Endodermal cell (in vitro differentiated cells): ENCODE measurements around the gene EVI5L. TPM values are rescaled to one million over a fixed set of nuclear protein-coding genes. Genes with fewer than 3 reads are reported as not detected.

Source experiments
- DNase-seq: peaks from one replicate; pipeline ENCODE4 v3.0.0-alpha.2; 2017
- H3K27ac ChIP-seq: 2 replicates; pipeline ENCODE4 v1.5.1; 2013; ENCODE audit warnings: mild to moderate bottlenecking, low read depth, low read length, moderate library complexity
- H3K27me3 ChIP-seq: 2 replicates; pipeline ENCODE4 v1.6.1; 2013; ENCODE audit warnings: mild to moderate bottlenecking, low read length, moderate library complexity; ENCODE audit not compliant: insufficient read depth, control insufficient read depth, poor library complexity, severe bottlenecking
- H3K36me3 ChIP-seq: 2 replicates; pipeline ENCODE4 v1.7.0; 2013; ENCODE audit warnings: mild to moderate bottlenecking, low read length, moderate library complexity; ENCODE audit not compliant: control insufficient read depth, insufficient read depth
- H3K4me1 ChIP-seq: one replicate; pipeline ENCODE4 v1.7.0; 2013; ENCODE audit warnings: low read length; ENCODE audit not compliant: control insufficient read depth, insufficient read depth
- H3K4me3 ChIP-seq: 2 replicates; pipeline ENCODE4 v1.5.1; 2013; ENCODE audit warnings: mild to moderate bottlenecking, low read length, moderate library complexity
- H3K9ac ChIP-seq: 2 replicates; pipeline ENCODE4 v1.6.1; 2013; ENCODE audit warnings: mild to moderate bottlenecking, low read length, moderate library complexity; ENCODE audit not compliant: poor library complexity, severe bottlenecking; ENCODE audit errors: extremely low read depth
- H3K9me3 ChIP-seq: 2 replicates; pipeline ENCODE4 v1.6.1; 2013; ENCODE audit warnings: mild to moderate bottlenecking, low read length, moderate library complexity; ENCODE audit not compliant: control insufficient read depth
- H3K27ac Mint-ChIP-seq: 2 replicates; pipeline ENCODE4 v1.8.0; 2020; ENCODE audit warnings: mixed read lengths
- H3K27me3 Mint-ChIP-seq: 2 replicates; pipeline ENCODE4 v1.8.0; 2021; ENCODE audit warnings: mild to moderate bottlenecking, mixed read lengths; ENCODE audit not compliant: insufficient read depth
- H3K36me3 Mint-ChIP-seq: 2 replicates; pipeline ENCODE4 v1.8.0; 2020; ENCODE audit warnings: low read depth, mixed read lengths
- H3K4me1 Mint-ChIP-seq: 2 replicates; pipeline ENCODE4 v1.8.0; 2020; ENCODE audit warnings: mixed read lengths
- H3K4me3 Mint-ChIP-seq: 2 replicates; pipeline ENCODE4 v1.8.0; 2020; ENCODE audit warnings: mild to moderate bottlenecking, moderate library complexity, mixed read lengths
- H3K9me3 Mint-ChIP-seq: 2 replicates; pipeline ENCODE4 v1.8.0; 2020; ENCODE audit warnings: mild to moderate bottlenecking, mixed read lengths
- WGBS, 2 experiments: methylation state at CpG; one replicate each; pipeline versions ENCODE4 v1.1.5 to v1.1.7; 2013; ENCODE audit warnings: missing lambda C conversion rate in 2 of 2, mixed read lengths in 1 of 2; ENCODE audit not compliant: insufficient coverage in 1 of 2, insufficient read length in 1 of 2; 5-methylcytosine and 5-hydroxymethylcytosine counted together
- total RNA-seq, 2 donors: library from RNA; stranded (reverse); fragmentation: NEBNext Ultra II Directional in 1 of 2; extraction: Animal tissue kit (Norgen Biotek cat#: 25700) in 1 of 2; gene quantifications; 2 replicates in 1 of 2; 3 replicates in 1 of 2; pipeline ENCODE4 v1.2.1, GENCODE V29; 2021
- TF ChIP-seq, protein P1 (sequence below): fragments of 200-600 bp; sonication (generic); conservative IDR thresholded peaks from 2 replicates; pipeline ENCODE4 v1.5.0; 2021; ENCODE audit warnings: antibody characterized with exemption, mild to moderate bottlenecking

The EVI5L gene
- total RNA-seq, 2 donors from 2014 or later = 6.4 to 9.2 TPM

DNA sequence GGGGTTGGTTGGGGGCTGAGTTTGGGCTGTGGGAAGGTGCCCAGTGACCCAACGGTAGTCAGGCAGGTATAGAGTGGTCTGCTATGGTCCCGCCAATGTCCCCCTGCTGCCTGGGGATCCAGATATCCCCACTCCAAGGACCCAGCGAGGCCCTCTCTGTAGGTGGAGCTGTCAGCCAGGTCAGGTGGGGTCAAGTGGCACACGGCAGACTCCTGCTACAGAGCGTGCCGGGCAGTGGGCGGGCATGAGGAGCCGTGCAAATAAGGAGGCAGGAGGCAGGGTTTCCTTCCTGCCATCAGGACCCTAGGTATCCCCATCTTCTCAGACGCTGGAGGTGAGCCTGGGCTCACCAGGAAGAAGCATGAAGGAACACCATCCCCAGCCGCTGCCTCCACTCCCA lies 14.9 kb downstream of the EVI5L start:
- Mint-ChIP-seq H3K27me3 (peaks cover 10% of the 10 kb centered on the region), H3K9me3 (no peaks in the 10 kb centered on the region), H3K4me1 (no peaks in the 10 kb centered on the region), H3K27ac (no peak overlapping the region), H3K4me3 (no peak overlapping the region), H3K36me3 (no peaks in the 10 kb centered on the region)
- Histone ChIP-seq H3K27me3 (no peaks in the 10 kb centered on the region), H3K9me3 (no peaks in the 10 kb centered on the region), H3K36me3 (no peaks in the 10 kb centered on the region), H3K27ac (no peak overlapping the region), H3K4me3 (no peak overlapping the region), H3K4me1 (no peaks in the 10 kb centered on the region), H3K9ac (no peak overlapping the region)
- WGBS, 2 experiments = 77 to 91% methylated on average over 7 to 10 of the region's 10 CpGs
- TF ChIP-seq, protein P1, sequence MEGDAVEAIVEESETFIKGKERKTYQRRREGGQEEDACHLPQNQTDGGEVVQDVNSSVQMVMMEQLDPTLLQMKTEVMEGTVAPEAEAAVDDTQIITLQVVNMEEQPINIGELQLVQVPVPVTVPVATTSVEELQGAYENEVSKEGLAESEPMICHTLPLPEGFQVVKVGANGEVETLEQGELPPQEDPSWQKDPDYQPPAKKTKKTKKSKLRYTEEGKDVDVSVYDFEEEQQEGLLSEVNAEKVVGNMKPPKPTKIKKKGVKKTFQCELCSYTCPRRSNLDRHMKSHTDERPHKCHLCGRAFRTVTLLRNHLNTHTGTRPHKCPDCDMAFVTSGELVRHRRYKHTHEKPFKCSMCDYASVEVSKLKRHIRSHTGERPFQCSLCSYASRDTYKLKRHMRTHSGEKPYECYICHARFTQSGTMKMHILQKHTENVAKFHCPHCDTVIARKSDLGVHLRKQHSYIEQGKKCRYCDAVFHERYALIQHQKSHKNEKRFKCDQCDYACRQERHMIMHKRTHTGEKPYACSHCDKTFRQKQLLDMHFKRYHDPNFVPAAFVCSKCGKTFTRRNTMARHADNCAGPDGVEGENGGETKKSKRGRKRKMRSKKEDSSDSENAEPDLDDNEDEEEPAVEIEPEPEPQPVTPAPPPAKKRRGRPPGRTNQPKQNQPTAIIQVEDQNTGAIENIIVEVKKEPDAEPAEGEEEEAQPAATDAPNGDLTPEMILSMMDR = no peak
- DNase-seq = no peak

DNA sequence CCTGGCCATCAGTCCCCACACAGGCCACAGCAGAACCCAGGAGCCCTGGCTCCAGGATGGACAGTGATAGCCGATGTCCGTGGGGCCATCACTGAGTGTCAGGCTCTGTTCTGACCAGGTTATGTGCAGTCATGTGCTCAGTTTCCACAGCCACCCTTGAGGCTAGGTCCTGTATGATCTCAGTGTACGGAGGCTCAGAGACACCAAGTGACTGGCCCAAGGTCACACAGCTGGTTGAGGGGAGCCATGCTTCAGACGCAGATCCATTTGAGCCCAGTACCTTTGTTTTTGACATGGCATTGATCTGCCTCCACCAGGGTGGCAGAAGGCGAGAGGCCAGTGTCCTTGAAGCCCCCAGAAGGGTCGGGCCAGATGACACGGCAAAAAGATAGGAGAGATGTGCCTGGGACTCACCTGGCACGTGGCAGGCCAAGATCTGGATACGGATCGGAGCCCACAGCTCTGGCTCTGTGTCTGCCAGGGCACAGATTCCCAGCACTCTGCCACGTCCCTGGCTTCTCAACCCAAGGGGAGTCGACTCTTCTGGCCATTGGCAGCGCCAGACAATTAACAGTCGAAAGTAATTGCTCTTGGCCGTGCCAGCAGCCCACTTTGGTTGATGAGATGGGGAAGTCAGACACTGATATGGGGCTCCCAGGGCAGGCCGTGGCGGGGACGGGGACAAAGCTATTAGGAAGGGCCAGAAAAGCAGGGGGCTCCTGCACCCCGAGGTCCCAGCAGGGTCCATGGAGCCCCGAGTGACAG lies 15.6 kb downstream of the EVI5L start:
- peak; percentile 32 for DNase-seq
- H3K4me1 Mint-ChIP-seq = no peaks in the 10 kb centered on the region

GRCh38 chr19:7846155-7846646 lies 16.2 kb downstream of the EVI5L start:
- peak; percentile 32 for DNase-seq
- Histone ChIP-seq H3K27ac (no peak overlapping the region), H3K4me3 (no peak overlapping the region), H3K27me3 (no peaks in the 10 kb centered on the region), H3K4me1 (no peaks in the 10 kb centered on the region), H3K36me3 (no peaks in the 10 kb centered on the region), H3K9ac (no peak overlapping the region), H3K9me3 (no peaks in the 10 kb centered on the region)
- Mint-ChIP-seq H3K4me1 (no peaks in the 10 kb centered on the region), H3K36me3 (no peaks in the 10 kb centered on the region), H3K9me3 (no peaks in the 10 kb centered on the region), H3K27me3 (peaks cover 4% of the 10 kb centered on the region), H3K4me3 (no peak overlapping the region), H3K27ac (no peak overlapping the region)
- 92 to 93% methylated on average over 15 to 19 of the region's 19 CpGs for WGBS, 2 experiments
- TF ChIP-seq, protein P1 = no peak

More for the DNA sequence above, 15.6 kb downstream of the EVI5L start:
- no peaks in the 10 kb centered on the region for H3K27me3 ChIP-seq
- H3K36me3 Mint-ChIP-seq = no peaks in the 10 kb centered on the region
- no peak overlapping the region for H3K27ac Mint-ChIP-seq
- H3K9me3 ChIP-seq = no peaks in the 10 kb centered on the region
- H3K27ac ChIP-seq = no peak overlapping the region
- H3K4me3 Mint-ChIP-seq = no peak overlapping the region
- H3K27me3 Mint-ChIP-seq = peaks cover 6% of the 10 kb centered on the region
- no peak overlapping the region for H3K4me3 ChIP-seq
- 90 to 92% methylated on average over 15 to 20 of the region's 20 CpGs for WGBS, 2 experiments
- H3K9me3 Mint-ChIP-seq = no peaks in the 10 kb centered on the region
- H3K36me3 ChIP-seq = no peaks in the 10 kb centered on the region
- TF ChIP-seq, protein P1 = no peak
- H3K4me1 ChIP-seq = no peaks in the 10 kb centered on the region
- no peak overlapping the region for H3K9ac ChIP-seq
